Suprapubic skin (tissue), 4 donors: ENCODE results near the gene ANO2.

ENCODE experiments used
- EP300 ChIP-seq: sonication (generic); formaldehyde crosslinking; IDR thresholded peaks from one replicate; pipeline ENCODE4 v1.6.1; 2017; ENCODE audit warnings: antibody characterized with exemption
- POLR2A ChIP-seq, 2 donors: fragments of 450-650 bp; IDR thresholded peaks; one replicate each; pipeline ENCODE4 v1.6.1; 2017; ENCODE audit warnings: antibody characterized with exemption in 2 of 2, mild to moderate bottlenecking in 2 of 2, moderate library complexity in 2 of 2
- POLR2AphosphoS5 ChIP-seq, 3 donors: sonication (generic); formaldehyde crosslinking; IDR thresholded peaks; one replicate each; pipeline ENCODE4 v1.6.1; 2017; ENCODE audit warnings: antibody characterized with exemption in 3 of 3
- TF ChIP-seq, protein P1 (sequence below), 2 donors: fragments of 200-600 bp in 1 of 2; fragments of 450-650 bp in 1 of 2; sonication (generic) in 1 of 2; IDR thresholded peaks; one replicate each; pipeline ENCODE4 v1.5.1; 2016 to 2019; ENCODE audit warnings: antibody characterized with exemption in 2 of 2, mild to moderate bottlenecking in 1 of 2, moderate library complexity in 1 of 2

DNA sequence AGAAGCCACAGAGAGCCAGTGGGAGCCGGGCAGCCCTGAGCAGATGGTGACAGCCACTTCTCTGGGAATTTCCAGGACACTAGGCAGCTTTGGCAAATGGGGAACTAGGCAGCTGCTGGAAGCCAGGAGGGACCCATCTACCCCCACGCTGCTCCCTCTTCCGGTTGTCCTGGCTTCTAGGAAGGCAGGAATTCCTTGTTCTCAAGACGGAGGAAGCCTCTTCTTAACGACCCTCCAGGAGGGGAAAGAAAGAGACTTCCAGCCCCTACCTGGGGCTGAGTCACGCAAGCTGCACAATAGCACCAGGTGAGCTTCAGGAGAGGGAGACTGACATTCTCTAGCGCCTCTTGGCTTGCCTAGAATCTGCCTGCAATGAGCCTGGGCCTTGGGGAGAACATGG lies 141.5 kb downstream of the ANO2 start:
- TF ChIP-seq, protein P1, sequence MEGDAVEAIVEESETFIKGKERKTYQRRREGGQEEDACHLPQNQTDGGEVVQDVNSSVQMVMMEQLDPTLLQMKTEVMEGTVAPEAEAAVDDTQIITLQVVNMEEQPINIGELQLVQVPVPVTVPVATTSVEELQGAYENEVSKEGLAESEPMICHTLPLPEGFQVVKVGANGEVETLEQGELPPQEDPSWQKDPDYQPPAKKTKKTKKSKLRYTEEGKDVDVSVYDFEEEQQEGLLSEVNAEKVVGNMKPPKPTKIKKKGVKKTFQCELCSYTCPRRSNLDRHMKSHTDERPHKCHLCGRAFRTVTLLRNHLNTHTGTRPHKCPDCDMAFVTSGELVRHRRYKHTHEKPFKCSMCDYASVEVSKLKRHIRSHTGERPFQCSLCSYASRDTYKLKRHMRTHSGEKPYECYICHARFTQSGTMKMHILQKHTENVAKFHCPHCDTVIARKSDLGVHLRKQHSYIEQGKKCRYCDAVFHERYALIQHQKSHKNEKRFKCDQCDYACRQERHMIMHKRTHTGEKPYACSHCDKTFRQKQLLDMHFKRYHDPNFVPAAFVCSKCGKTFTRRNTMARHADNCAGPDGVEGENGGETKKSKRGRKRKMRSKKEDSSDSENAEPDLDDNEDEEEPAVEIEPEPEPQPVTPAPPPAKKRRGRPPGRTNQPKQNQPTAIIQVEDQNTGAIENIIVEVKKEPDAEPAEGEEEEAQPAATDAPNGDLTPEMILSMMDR (IDR thresholded peaks at IDR 0.05), result no peak
- TF ChIP-seq POLR2AphosphoS5 (IDR thresholded peaks at IDR 0.05) (no peak), EP300 (no peak), POLR2A (IDR thresholded peaks at IDR 0.05) (no peak)
